ENCODE results near the gene ABHD6.
"Not testable (repeated sequence)": the region's sequence is repeated elsewhere in the genome, so short reads cannot be mapped to it uniquely, and the experiment has no call there.

Gene ABHD6

GRCh38 chr3:58237238-58237940 lies at the start of gene ABHD6:
TSS of gene ABHD6 (plus strand) at chr3:58237792. CDS start at chr3:58256587, 18,795 bp downstream.
- peak; percentile 87 for DNase-seq

- DNase-seq, result no peak
Observed at GRCh38 chr3:58188173-58188564, 49.4 kb upstream of the ABHD6 start.

- DNase-seq, result no peak
Observed at GRCh38 chr3:58188921-58189451, 48.6 kb upstream of the ABHD6 start.

- no peak for DNase-seq
Observed at GRCh38 chr3:58189691-58190090, 47.9 kb upstream of the ABHD6 start.

- DNase-seq, result no peak
Observed at GRCh38 chr3:58190291-58190690, 47.3 kb upstream of the ABHD6 start.

- no peak for DNase-seq
Observed at GRCh38 chr3:58190882-58191281, 46.7 kb upstream of the ABHD6 start.

GRCh38 chr3:58191361-58191991 lies 46.1 kb upstream of the ABHD6 start:
- DNase-seq, result no peak

- DNase-seq, result no peak
Observed at GRCh38 chr3:58192069-58192468, 45.5 kb upstream of the ABHD6 start.

GRCh38 chr3:58193682-58194407 lies 43.7 kb upstream of the ABHD6 start:
- DNase-seq, result no peak

GRCh38 chr3:58197588-58197987 lies 40.0 kb upstream of the ABHD6 start:
- no peak for DNase-seq

- no peak for DNase-seq
Observed at GRCh38 chr3:58198362-58198761, 39.2 kb upstream of the ABHD6 start.

- DNase-seq, result no peak
Observed at GRCh38 chr3:58198804-58199203, 38.8 kb upstream of the ABHD6 start.

- no peak for DNase-seq
Observed at GRCh38 chr3:58200121-58200709, 37.4 kb upstream of the ABHD6 start.

- DNase-seq, result no peak
Observed at GRCh38 chr3:58200846-58201355, 36.7 kb upstream of the ABHD6 start.

- DNase-seq, result not testable (repeated sequence)
Observed at GRCh38 chr3:58201451-58201850, 36.1 kb upstream of the ABHD6 start.

GRCh38 chr3:58202917-58203360 lies 34.7 kb upstream of the ABHD6 start:
- DNase-seq, result no peak

- no peak for DNase-seq
Observed at GRCh38 chr3:58203541-58203940, 34.1 kb upstream of the ABHD6 start.

- DNase-seq, result no peak
Observed at GRCh38 chr3:58204720-58205119, 32.9 kb upstream of the ABHD6 start.

- DNase-seq, result no peak
Observed at GRCh38 chr3:58205981-58206380, 31.6 kb upstream of the ABHD6 start.

GRCh38 chr3:58206406-58207011 lies 31.1 kb upstream of the ABHD6 start:
- DNase-seq, result peak; percentile 36

GRCh38 chr3:58207954-58208353 lies 29.6 kb upstream of the ABHD6 start:
- DNase-seq, result no peak

- DNase-seq, result no peak
Observed at GRCh38 chr3:58209933-58210332, 27.7 kb upstream of the ABHD6 start.
